Erythroblast (primary cell): ENCODE data around the gene TCEA3.

Source experiments
- GATA1 ChIP-seq: IDR thresholded peaks from 2 replicates; pipeline ENCODE4 v1.6.1; 2011; ENCODE audit warnings: low read depth, mild to moderate bottlenecking, control low read depth, low read length, moderate library complexity
- POLR2A ChIP-seq: IDR thresholded peaks from 2 replicates; pipeline ENCODE4 v1.6.1; 2011; ENCODE audit warnings: mild to moderate bottlenecking, low read length

GRCh38 chr1:23407016-23407630 lies 17.4 kb downstream of the TCEA3 start:
- TF ChIP-seq POLR2A (no peak), GATA1 (no peak)
